SH-SY5Y (cell line): ENCODE results near the gene NRF1.

Source experiments
- GATA2 ChIP-seq: IDR thresholded peaks from 2 replicates; pipeline ENCODE4 v1.6.1; 2011; ENCODE audit warnings: mild to moderate bottlenecking, low read depth, low read length
- GATA3 ChIP-seq: IDR thresholded peaks from 2 replicates; pipeline ENCODE4 v1.6.1; 2011; ENCODE audit warnings: low read depth, mild to moderate bottlenecking, low read length, moderate library complexity

GRCh38 chr7:129800901-129801300, 189.4 kb downstream of the NRF1 start:
- TF ChIP-seq GATA3: no peak
- TF ChIP-seq GATA2: no peak
